GM12891 (cell line): ENCODE data around the gene ABCC9.

Source experiments
- POLR2A ChIP-seq: IDR thresholded peaks from 2 replicates; pipeline ENCODE4 v1.6.1; 2011; ENCODE audit warnings: low read depth, low read length, control low read depth
- POLR2AphosphoS5 ChIP-seq: IDR thresholded peaks from 2 replicates; pipeline ENCODE4 v1.6.1; 2011; ENCODE audit warnings: low read depth, low read length, control low read depth

GRCh38 chr12:21939435-21939834 lies 1.8 kb downstream of the ABCC9 start:
- no peak for TF ChIP-seq POLR2A
- no peak for TF ChIP-seq POLR2AphosphoS5
